SU-DHL-6 (cell line): ENCODE results near the gene PPM1H.

Source experiments
- EZH2phosphoT487 ChIP-seq: fragments of 200-600 bp; sonication (generic), shearing (Covaris generic); conservative IDR thresholded peaks from 2 replicates; pipeline ENCODE4 v1.6.1; 2018; ENCODE audit warnings: mild to moderate bottlenecking, antibody characterized with exemption, low read length, moderate library complexity, mixed read lengths
- TF ChIP-seq, protein P1 (sequence below): fragments of 200-600 bp; sonication (generic); IDR thresholded peaks from one replicate; pipeline ENCODE4 v1.5.1; 2017; ENCODE audit warnings: antibody characterized with exemption, mild to moderate bottlenecking, low read length, moderate library complexity; ENCODE audit not compliant: insufficient read depth, poor library complexity, severe bottlenecking

DNA sequence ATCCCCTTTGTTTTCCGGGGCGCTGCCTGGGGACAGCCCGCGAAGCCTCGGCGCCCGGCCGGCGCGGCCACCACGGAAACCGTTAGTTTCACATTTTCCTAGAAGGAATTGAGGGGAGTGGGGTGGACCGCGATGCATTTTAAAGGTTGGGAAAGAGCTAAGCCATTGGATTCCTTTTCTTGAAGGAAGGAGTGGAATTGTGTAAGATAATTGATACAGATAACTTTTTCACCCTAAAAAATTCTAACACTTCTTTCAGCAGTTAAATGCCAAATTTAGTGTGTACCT lies 331.2 kb downstream of the PPM1H start:
- TF ChIP-seq, protein P1, sequence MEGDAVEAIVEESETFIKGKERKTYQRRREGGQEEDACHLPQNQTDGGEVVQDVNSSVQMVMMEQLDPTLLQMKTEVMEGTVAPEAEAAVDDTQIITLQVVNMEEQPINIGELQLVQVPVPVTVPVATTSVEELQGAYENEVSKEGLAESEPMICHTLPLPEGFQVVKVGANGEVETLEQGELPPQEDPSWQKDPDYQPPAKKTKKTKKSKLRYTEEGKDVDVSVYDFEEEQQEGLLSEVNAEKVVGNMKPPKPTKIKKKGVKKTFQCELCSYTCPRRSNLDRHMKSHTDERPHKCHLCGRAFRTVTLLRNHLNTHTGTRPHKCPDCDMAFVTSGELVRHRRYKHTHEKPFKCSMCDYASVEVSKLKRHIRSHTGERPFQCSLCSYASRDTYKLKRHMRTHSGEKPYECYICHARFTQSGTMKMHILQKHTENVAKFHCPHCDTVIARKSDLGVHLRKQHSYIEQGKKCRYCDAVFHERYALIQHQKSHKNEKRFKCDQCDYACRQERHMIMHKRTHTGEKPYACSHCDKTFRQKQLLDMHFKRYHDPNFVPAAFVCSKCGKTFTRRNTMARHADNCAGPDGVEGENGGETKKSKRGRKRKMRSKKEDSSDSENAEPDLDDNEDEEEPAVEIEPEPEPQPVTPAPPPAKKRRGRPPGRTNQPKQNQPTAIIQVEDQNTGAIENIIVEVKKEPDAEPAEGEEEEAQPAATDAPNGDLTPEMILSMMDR: no peak
- TF ChIP-seq EZH2phosphoT487: no peak
